Fibroblast of the aortic adventitia (primary cell): ENCODE results near the gene SCML2. TPM values are rescaled to one million over a fixed set of nuclear protein-coding genes. Genes with fewer than 3 reads are reported as not detected.

Source experiments
- DNase-seq: peaks from one replicate; pipeline ENCODE4 v3.0.0-alpha.2; 2010; ENCODE audit warnings: low read depth
- H3K4me3 ChIP-seq: 2 replicates; pipeline ENCODE4 v1.5.1; 2011; ENCODE audit warnings: low read depth, mild to moderate bottlenecking, control low read depth, low read length, moderate library complexity
- total RNA-seq: library from RNA; depleted of rRNA; stranded (reverse); fragments of >200 nt; gene quantifications from 2 replicates; pipeline ENCODE4 v1.2.3, GENCODE V29; 2012; ENCODE audit warnings: low replicate concordance
- TF ChIP-seq, protein P1 (sequence below): IDR thresholded peaks from 2 replicates; pipeline ENCODE4 v1.5.1; 2011; ENCODE audit warnings: mild to moderate bottlenecking, low read length, control low read depth, inconsistent platforms; ENCODE audit not compliant: insufficient read depth

Gene SCML2
- total RNA-seq, 1 donor, result 3.4 TPM

DNA sequence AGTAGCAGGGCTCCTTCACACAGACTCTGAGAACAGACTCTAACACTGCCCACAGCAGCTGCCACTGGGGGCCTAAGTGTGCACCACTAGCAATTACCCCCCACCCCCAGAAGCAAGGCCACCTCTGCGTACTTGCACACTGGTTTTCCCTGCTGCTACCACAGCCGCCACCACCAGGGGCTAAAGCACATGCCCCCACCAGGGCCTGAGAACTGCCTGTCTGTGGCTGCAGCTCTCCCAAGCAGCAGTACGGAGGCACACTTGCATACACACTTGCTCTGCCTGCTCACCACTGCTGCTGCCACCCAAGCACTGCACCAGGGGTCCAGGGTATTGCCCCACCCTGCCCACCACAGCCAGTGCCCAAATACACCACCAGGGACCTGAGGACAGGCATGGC lies 59.6 kb downstream of the SCML2 start:
- no peak overlapping the region for H3K4me3 ChIP-seq
- DNase-seq, result no peak
- TF ChIP-seq, protein P1, sequence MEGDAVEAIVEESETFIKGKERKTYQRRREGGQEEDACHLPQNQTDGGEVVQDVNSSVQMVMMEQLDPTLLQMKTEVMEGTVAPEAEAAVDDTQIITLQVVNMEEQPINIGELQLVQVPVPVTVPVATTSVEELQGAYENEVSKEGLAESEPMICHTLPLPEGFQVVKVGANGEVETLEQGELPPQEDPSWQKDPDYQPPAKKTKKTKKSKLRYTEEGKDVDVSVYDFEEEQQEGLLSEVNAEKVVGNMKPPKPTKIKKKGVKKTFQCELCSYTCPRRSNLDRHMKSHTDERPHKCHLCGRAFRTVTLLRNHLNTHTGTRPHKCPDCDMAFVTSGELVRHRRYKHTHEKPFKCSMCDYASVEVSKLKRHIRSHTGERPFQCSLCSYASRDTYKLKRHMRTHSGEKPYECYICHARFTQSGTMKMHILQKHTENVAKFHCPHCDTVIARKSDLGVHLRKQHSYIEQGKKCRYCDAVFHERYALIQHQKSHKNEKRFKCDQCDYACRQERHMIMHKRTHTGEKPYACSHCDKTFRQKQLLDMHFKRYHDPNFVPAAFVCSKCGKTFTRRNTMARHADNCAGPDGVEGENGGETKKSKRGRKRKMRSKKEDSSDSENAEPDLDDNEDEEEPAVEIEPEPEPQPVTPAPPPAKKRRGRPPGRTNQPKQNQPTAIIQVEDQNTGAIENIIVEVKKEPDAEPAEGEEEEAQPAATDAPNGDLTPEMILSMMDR, result no peak

DNA sequence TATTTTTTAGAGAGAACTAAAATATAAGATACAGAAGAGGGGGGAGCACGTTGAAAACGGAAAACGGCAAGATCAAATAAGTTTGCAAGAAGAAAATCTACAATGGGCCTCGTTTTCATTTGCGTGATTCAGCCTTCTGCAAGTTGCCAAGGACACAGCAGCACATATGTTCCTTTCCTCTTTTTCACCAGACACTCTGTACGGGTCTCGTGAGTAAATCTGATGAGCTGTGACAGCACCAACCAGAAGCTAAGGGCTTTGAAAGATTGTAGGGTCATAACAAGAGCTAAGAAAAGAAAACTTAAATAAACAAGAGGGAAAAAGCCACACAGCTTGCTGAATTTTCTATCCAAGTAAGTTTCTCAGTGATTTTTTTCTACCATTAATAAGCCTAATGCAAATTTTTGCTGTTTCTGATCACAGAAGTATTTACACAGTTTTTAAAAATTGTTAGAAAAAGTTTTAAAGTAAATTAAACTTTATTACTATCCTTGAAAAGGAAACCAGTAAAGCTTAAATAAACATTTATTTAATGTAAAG lies 63.4 kb downstream of the SCML2 start:
- peak; percentile 32 for DNase-seq
- no peak overlapping the region for H3K4me3 ChIP-seq
- TF ChIP-seq, protein P1, result no peak

DNA sequence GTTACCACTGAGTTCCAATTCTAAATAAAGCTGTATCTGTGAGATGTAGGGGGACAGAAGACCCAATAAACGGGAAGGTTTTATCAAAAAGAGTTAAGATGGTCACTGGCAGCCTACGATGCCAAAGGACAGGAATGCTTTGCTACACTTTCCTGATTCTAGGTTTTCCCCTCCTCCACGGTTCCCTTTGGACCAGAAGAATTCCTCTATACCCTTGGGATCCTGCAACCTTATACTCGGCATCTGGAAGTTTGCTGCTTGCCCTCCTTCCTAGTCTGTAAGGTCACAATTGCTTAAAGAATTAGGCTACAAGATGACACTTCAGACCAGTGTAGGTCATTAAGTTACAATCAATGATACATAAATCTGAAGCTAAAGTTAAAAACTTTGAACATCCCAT lies 64.3 kb downstream of the SCML2 start:
- no peak overlapping the region for H3K4me3 ChIP-seq
- TF ChIP-seq, protein P1, result no peak
- DNase-seq, result peak; percentile 30

DNA sequence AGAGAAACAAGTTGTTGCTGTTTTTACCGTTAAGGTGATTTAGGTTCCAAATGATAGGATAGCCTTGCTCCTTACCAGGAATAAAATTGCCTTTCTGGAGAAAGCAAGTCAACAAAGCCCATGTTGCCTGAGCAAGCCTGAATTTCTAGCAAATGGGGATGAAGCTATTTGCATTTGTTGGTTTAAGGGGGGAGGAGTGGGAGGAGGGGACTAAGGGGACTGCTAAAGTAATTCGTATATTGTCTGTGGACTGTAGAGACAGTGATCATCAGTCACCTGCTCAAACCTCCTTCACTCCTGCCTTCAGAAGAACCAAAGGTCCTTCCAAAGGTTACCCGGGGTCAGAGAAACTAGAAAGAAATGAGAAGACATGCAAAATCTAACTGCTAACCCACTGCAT lies 65.8 kb downstream of the SCML2 start:
- DNase-seq, result no peak
- TF ChIP-seq, protein P1, result no peak
- no peak overlapping the region for H3K4me3 ChIP-seq

DNA sequence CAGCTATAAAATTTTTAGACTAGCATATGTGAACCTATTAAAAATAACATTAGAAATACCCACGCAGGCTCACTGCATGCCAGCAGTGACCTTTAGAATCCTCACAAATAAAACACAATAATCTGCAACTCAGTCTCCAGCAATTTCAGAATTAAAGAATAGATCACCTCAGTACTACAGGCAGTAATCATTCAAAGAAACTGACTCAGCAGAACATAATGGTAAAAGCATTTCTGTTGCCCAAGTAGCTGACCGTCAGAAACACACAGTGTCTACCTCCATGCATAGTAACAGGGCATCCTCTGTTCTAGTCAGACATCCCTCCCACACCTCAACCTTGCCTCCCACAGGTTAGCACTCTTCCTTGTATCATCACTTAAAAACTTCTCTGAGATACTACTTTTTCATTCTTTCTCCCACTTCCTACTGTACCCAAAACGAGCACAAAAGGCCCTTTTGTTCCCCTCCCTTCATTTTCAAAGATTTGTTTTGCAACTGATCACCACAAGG lies 68.1 kb downstream of the SCML2 start:
- DNase-seq, result no peak
- TF ChIP-seq, protein P1, result no peak
- H3K4me3 ChIP-seq, result no peak overlapping the region

DNA sequence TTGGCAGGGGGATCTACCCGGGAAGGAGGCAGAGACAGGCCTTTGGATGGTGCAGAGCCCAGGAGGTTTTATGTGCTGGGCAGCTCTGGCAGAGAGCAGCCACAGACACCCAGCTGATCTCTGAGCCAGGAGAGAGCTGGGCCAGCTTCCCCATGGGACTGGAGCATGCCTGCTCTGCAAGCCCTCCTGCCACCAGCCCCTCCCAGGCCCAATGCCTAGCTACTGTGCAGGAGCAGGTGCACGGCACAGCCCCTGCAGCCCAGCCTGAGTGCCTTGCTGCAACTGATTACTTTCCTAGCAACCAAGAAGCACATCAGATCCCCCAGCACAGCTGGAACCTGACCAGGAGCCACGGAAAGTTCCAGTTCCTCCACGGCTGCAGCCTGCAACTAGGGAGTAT lies 76.0 kb downstream of the SCML2 start:
- no peak overlapping the region for H3K4me3 ChIP-seq
- TF ChIP-seq, protein P1, result no peak
- DNase-seq, result no peak

DNA sequence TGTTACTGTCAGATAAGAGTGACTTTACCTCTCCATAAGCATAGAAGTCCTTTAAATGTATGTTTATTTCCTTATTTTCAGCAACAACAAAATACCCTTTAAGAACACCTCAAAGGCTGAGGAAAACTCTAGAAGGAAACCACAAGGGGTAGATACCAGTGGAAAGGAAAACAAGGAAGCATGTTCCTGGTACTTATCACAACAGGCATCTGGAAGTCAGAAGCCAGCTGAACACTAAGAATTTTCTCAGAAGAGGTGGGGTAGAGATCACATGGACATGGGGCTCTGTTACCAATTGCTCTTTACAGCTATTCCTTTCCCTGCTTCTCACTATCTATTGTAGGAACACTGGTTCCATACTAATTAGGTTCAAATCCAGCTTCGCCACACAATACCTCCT lies 82.3 kb downstream of the SCML2 start:
- no peak overlapping the region for H3K4me3 ChIP-seq
- TF ChIP-seq, protein P1, result no peak
- no peak for DNase-seq
